ENCODE results near the gene WDR18.
"Not testable (repeated sequence)": the region's sequence is repeated elsewhere in the genome, so short reads cannot be mapped to it uniquely, and the experiment has no call there.

Gene WDR18

GRCh38 chr19:952049-952679 is 32.0 kb upstream of the WDR18 start:
- DNase-seq: no peak

GRCh38 chr19:952680-953444 is 31.3 kb upstream of the WDR18 start:
- peak; percentile 15 for DNase-seq

- no peak for DNase-seq
These were observed 30.5 kb upstream of the WDR18 start for GRCh38 chr19:953445-954271.

- DNase-seq: no peak
These were observed 29.9 kb upstream of the WDR18 start for GRCh38 chr19:954272-954671.

GRCh38 chr19:954672-955494 is 29.3 kb upstream of the WDR18 start:
- DNase-seq: no peak

GRCh38 chr19:955803-956765 is 28.1 kb upstream of the WDR18 start:
- no peak for DNase-seq

GRCh38 chr19:956766-957440 is 27.2 kb upstream of the WDR18 start:
- DNase-seq: no peak

GRCh38 chr19:957578-957977 is 26.6 kb upstream of the WDR18 start:
- DNase-seq: not testable (repeated sequence)

- no peak for DNase-seq
These were observed 24.9 kb upstream of the WDR18 start for GRCh38 chr19:958967-959855.

- no peak for DNase-seq
These were observed 24.1 kb upstream of the WDR18 start for GRCh38 chr19:960020-960419.

- no peak for DNase-seq
These were observed 23.6 kb upstream of the WDR18 start for GRCh38 chr19:960601-960938.

GRCh38 chr19:961866-962620 is 22.1 kb upstream of the WDR18 start:
- no peak for DNase-seq

GRCh38 chr19:962683-963400 is 21.3 kb upstream of the WDR18 start:
- no peak for DNase-seq

- DNase-seq: no peak
These were observed 20.6 kb upstream of the WDR18 start for GRCh38 chr19:963486-963951.

- no peak for DNase-seq
These were observed 20.0 kb upstream of the WDR18 start for GRCh38 chr19:964116-964520.

GRCh38 chr19:964761-965694 is 19.1 kb upstream of the WDR18 start:
- peak; percentile 9 for DNase-seq

GRCh38 chr19:966485-967088 is 17.6 kb upstream of the WDR18 start:
- DNase-seq: no peak
